SK-N-SH treated with all-trans-retinoic acid at 6 μM for 48 hours (cell line): ENCODE data around the gene KLHL29.

ENCODE experiments used
- ATAC-seq: fragments of 200-7000 bp; cut with Tn5 transposase; 3 replicates; pipeline ENCODE4 v1.9.1; 2020; ENCODE audit warnings: mild to moderate bottlenecking, moderate library complexity
- ARNTL ChIP-seq: fragments of 450-650 bp; formaldehyde crosslinking; IDR thresholded peaks from 2 replicates; pipeline ENCODE4 v1.5.0; 2020; ENCODE audit warnings: low read depth, mild to moderate bottlenecking, moderate library complexity, borderline replicate concordance
- BACH2 ChIP-seq: fragments of 250-450 bp; sonication (Bioruptor Pico); IDR thresholded peaks from 2 replicates; pipeline ENCODE4 v1.9.0; 2021; ENCODE audit warnings: mild to moderate bottlenecking, borderline replicate concordance
- CSDC2 ChIP-seq: fragments of 250-450 bp; sonication (Bioruptor Pico); IDR thresholded peaks from 2 replicates; pipeline ENCODE4 v1.5.0; 2020; ENCODE audit warnings: mild to moderate bottlenecking, moderate library complexity
- CSRNP3 ChIP-seq: fragments of 250-450 bp; sonication (Bioruptor Pico); IDR thresholded peaks from 2 replicates; pipeline ENCODE4 v1.5.1; 2021; ENCODE audit warnings: mild to moderate bottlenecking, moderate library complexity
- GLIS3 ChIP-seq: fragments of 250-450 bp; sonication (Bioruptor Pico); IDR thresholded peaks from 2 replicates; pipeline ENCODE4 v1.5.0; 2020; ENCODE audit warnings: mild to moderate bottlenecking, moderate library complexity
- ISL1 ChIP-seq: fragments of 250-450 bp; sonication (Bioruptor Pico); IDR thresholded peaks from 2 replicates; pipeline ENCODE4 v2.1.2; 2022; ENCODE audit warnings: mild to moderate bottlenecking, moderate library complexity
- OSR1 ChIP-seq: fragments of 250-450 bp; sonication (Bioruptor Pico); IDR thresholded peaks from 2 replicates; pipeline ENCODE4 v1.8.0; 2022; ENCODE audit warnings: moderate library complexity, mild to moderate bottlenecking, inconsistent platforms
- PATZ1 ChIP-seq: fragments of 250-450 bp; sonication (Bioruptor Pico); IDR thresholded peaks from 2 replicates; pipeline ENCODE4 v1.8.0; 2020; ENCODE audit warnings: mild to moderate bottlenecking, moderate library complexity, borderline replicate concordance
- PPARA ChIP-seq: fragments of 250-450 bp; sonication (Bioruptor Pico); IDR thresholded peaks from 2 replicates; pipeline ENCODE4 v1.5.0; 2020; ENCODE audit warnings: mild to moderate bottlenecking, borderline replicate concordance
- RARB ChIP-seq: fragments of 250-450 bp; sonication (Bioruptor Pico); IDR thresholded peaks from 2 replicates; pipeline ENCODE4 v1.8.0; 2021; ENCODE audit warnings: mild to moderate bottlenecking, moderate library complexity
- SNAI2 ChIP-seq: fragments of 250-450 bp; sonication (Bioruptor Pico); IDR thresholded peaks from 2 replicates; pipeline ENCODE4 v1.5.0; 2020; ENCODE audit warnings: mild to moderate bottlenecking, moderate library complexity
- TCF4 ChIP-seq: fragments of 250-450 bp; sonication (Bioruptor Pico); IDR thresholded peaks from 2 replicates; pipeline ENCODE4 v1.8.0; 2021; ENCODE audit warnings: mild to moderate bottlenecking, moderate library complexity, borderline replicate concordance
- TOX ChIP-seq: fragments of 250-450 bp; sonication (Bioruptor Pico); IDR thresholded peaks from 2 replicates; pipeline ENCODE4 v1.8.0; 2021; ENCODE audit warnings: mild to moderate bottlenecking, moderate library complexity, borderline replicate concordance
- ZFP3 ChIP-seq: fragments of 250-450 bp; sonication (Bioruptor Pico); IDR thresholded peaks from 2 replicates; pipeline ENCODE4 v1.5.0; 2020; ENCODE audit warnings: mild to moderate bottlenecking, moderate library complexity
- ZFP30 ChIP-seq: fragments of 450-650 bp; formaldehyde crosslinking; IDR thresholded peaks from 2 replicates; pipeline ENCODE4 v1.5.0; 2022; ENCODE audit warnings: mild to moderate bottlenecking, moderate library complexity
- ZNF565 ChIP-seq: fragments of 450-650 bp; formaldehyde crosslinking; conservative IDR thresholded peaks from 2 replicates; pipeline ENCODE4 v1.5.0; 2020; ENCODE audit warnings: low read depth, mild to moderate bottlenecking, moderate library complexity
- ZNF70 ChIP-seq: fragments of 450-650 bp; formaldehyde crosslinking; IDR thresholded peaks from 2 replicates; pipeline ENCODE4 v1.5.0; 2020; ENCODE audit warnings: mild to moderate bottlenecking, moderate library complexity
- ZNF8 ChIP-seq: fragments of 450-650 bp; formaldehyde crosslinking; IDR thresholded peaks from 2 replicates; pipeline ENCODE4 v1.5.0; 2020; ENCODE audit warnings: mild to moderate bottlenecking, moderate library complexity
- TF ChIP-seq, protein P1 (sequence below): fragments of 250-450 bp; sonication (Bioruptor Pico); IDR thresholded peaks from 2 replicates; pipeline ENCODE4 v1.5.1; 2020; ENCODE audit warnings: low read depth, mild to moderate bottlenecking, moderate library complexity
- TF ChIP-seq, protein P2 (sequence below): fragments of 250-450 bp; sonication (Bioruptor Pico); IDR thresholded peaks from 2 replicates; pipeline ENCODE4 v1.5.0; 2020; ENCODE audit warnings: mild to moderate bottlenecking, moderate library complexity

The KLHL29 gene

GRCh38 chr2:23592898-23593751, 208.1 kb downstream of the KLHL29 start:
- no peak; the same call in 2 of the 3 replicates for ATAC-seq
- TF ChIP-seq ZNF8 (CRISPR knock-in tag) (no peak), CSDC2 (CRISPR knock-in tag) (no peak), RARB (no peak), CSRNP3 (CRISPR knock-in tag) (no peak), BACH2 (no peak), ZNF565 (CRISPR knock-in tag) (no peak), TOX (CRISPR knock-in tag) (no peak), PPARA (CRISPR knock-in tag) (no peak), ZNF70 (no peak), ISL1 (CRISPR knock-in tag) (no peak), ARNTL (CRISPR knock-in tag) (no peak), PATZ1 (no peak)

DNA sequence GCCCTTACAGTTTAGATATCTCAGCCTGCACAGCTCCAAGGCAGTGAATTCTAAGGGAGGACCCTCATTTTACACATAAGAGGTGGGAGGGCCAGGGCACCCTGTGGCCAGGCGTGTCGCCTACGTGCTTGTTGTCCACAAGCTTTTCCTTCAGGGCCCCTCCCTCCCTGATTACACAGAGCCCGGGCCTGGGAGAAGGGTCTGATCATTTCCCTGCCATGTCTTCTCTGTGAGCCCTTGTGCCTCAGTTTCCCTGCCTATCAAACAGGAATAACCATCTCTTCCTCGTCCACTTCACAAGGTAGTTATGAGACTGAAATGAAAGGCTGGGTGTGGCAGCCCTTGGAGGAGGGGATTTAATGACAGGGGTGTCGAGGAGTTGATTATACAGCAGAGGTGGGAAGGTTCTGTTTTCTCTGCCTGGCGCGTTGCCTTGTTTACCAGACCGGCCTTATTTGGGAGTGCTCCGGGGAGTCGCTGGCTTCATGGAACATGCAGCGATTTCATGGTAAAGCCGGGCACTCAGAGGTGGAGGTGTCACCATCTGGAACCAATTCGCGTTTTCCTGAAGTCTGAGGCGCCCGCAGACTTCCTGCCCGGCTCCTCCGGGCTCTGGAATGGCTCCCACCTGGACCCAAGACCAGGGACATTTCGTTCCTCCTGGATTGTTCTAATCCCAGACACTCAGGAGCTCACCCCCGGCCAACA, 208.9 kb downstream of the KLHL29 start:
- TF ChIP-seq TOX (CRISPR knock-in tag) (no peak), SNAI2 (no peak), PATZ1 (no peak), OSR1 (CRISPR knock-in tag) (no peak), TCF4 (CRISPR knock-in tag) (no peak; the same call in 1 of the 2 replicates), ZFP3 (CRISPR knock-in tag) (no peak), RARB (no peak), ZFP30 (CRISPR knock-in tag) (no peak)
- TF ChIP-seq, protein P1, sequence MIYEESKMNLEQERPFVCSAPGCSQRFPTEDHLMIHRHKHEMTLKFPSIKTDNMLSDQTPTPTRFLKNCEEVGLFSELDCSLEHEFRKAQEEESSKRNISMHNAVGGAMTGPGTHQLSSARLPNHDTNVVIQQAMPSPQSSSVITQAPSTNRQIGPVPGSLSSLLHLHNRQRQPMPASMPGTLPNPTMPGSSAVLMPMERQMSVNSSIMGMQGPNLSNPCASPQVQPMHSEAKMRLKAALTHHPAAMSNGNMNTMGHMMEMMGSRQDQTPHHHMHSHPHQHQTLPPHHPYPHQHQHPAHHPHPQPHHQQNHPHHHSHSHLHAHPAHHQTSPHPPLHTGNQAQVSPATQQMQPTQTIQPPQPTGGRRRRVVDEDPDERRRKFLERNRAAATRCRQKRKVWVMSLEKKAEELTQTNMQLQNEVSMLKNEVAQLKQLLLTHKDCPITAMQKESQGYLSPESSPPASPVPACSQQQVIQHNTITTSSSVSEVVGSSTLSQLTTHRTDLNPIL, result no peak
- ATAC-seq, result no peak

DNA sequence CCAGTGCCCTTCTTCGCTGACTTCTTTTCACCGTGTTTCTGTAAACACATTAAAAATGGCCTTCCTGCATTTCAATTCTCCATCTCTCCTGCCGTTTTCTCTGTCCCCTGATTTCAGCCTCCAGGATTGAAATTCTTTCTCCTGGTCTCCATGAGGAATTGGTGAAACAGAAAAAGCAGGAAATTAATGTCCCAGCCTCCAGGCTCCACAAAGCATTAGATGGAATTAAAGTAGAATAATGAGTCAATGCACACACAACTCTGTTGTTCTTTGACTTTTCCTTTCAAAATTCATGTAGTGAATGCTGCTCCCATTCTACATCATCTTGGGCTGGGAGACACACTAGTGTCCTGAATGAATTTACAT, 209.5 kb downstream of the KLHL29 start:
- TF ChIP-seq ZNF565 (CRISPR knock-in tag) (no peak), OSR1 (CRISPR knock-in tag) (no peak), PATZ1 (no peak), SNAI2 (no peak), BACH2 (no peak), ARNTL (CRISPR knock-in tag) (no peak), ISL1 (CRISPR knock-in tag) (no peak), CSRNP3 (CRISPR knock-in tag) (no peak), GLIS3 (CRISPR knock-in tag) (no peak)
- TF ChIP-seq, protein P2, sequence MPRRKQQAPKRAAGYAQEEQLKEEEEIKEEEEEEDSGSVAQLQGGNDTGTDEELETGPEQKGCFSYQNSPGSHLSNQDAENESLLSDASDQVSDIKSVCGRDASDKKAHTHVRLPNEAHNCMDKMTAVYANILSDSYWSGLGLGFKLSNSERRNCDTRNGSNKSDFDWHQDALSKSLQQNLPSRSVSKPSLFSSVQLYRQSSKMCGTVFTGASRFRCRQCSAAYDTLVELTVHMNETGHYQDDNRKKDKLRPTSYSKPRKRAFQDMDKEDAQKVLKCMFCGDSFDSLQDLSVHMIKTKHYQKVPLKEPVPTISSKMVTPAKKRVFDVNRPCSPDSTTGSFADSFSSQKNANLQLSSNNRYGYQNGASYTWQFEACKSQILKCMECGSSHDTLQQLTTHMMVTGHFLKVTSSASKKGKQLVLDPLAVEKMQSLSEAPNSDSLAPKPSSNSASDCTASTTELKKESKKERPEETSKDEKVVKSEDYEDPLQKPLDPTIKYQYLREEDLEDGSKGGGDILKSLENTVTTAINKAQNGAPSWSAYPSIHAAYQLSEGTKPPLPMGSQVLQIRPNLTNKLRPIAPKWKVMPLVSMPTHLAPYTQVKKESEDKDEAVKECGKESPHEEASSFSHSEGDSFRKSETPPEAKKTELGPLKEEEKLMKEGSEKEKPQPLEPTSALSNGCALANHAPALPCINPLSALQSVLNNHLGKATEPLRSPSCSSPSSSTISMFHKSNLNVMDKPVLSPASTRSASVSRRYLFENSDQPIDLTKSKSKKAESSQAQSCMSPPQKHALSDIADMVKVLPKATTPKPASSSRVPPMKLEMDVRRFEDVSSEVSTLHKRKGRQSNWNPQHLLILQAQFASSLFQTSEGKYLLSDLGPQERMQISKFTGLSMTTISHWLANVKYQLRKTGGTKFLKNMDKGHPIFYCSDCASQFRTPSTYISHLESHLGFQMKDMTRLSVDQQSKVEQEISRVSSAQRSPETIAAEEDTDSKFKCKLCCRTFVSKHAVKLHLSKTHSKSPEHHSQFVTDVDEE (CRISPR knock-in tag), result no peak
- TF ChIP-seq, all 23 proteins: peak for 0
- no peak for ATAC-seq
